Uterus (tissue), 4 donors: ENCODE results near the gene NOS1AP. TPM values are rescaled to one million over a fixed set of nuclear protein-coding genes. Genes with fewer than 3 reads are reported as not detected.
"Not testable (repeated sequence)": the region's sequence is repeated elsewhere in the genome, so short reads cannot be mapped to it uniquely, and the experiment has no call there.

Source experiments
- DNase-seq, 2 donors: peaks; one replicate each; pipeline ENCODE4 v3.0.0-alpha.2; 2019 to 2020
- H3K27ac ChIP-seq, 2 donors: fragments of 200-600 bp; sonication (generic); 1 replicate in 1 of 2; 2 replicates in 1 of 2; pipeline ENCODE4 v1.5.1; 2016 to 2018
- H3K27me3 ChIP-seq, 2 donors: fragments of 200-600 bp; sonication (generic); one replicate each; pipeline ENCODE4 v1.5.1; 2018 to 2019; ENCODE audit warnings: control low read depth in 1 of 2
- H3K36me3 ChIP-seq, 2 donors: fragments of 200-600 bp; sonication (generic); one replicate each; pipeline ENCODE4 v1.5.1; 2019; ENCODE audit warnings: control low read depth in 1 of 2
- H3K4me1 ChIP-seq, 2 donors: fragments of 200-600 bp; sonication (generic); one replicate each; pipeline ENCODE4 v1.5.1; 2018 to 2019; ENCODE audit warnings: control low read depth in 1 of 2
- H3K4me3 ChIP-seq, 2 donors: fragments of 200-600 bp; sonication (generic); 1 replicate in 1 of 2; 2 replicates in 1 of 2; pipeline ENCODE4 v1.5.1; 2018 to 2019; ENCODE audit warnings: mild to moderate bottlenecking in 1 of 2
- H3K9me3 ChIP-seq, 2 donors: fragments of 200-600 bp; sonication (generic); one replicate each; pipeline ENCODE4 v1.5.1; 2019; ENCODE audit warnings: control low read depth in 1 of 2
- CTCF ChIP-seq, 4 experiments: fragments of 200-600 bp in 2 of 4; fragments of 450-650 bp in 2 of 4; sonication (generic) in 2 of 4; IDR thresholded peaks; one replicate each; pipeline ENCODE4 v1.5.1; 2016 to 2019; ENCODE audit warnings: antibody characterized with exemption in 4 of 4, mild to moderate bottlenecking in 2 of 4, moderate library complexity in 1 of 4
- POLR2A ChIP-seq, 2 donors: fragments of 450-650 bp; IDR thresholded peaks; one replicate each; pipeline ENCODE4 v1.6.1; 2016; ENCODE audit warnings: antibody characterized with exemption in 2 of 2, mild to moderate bottlenecking in 1 of 2, moderate library complexity in 1 of 2
- intact Hi-C: fragments of 100-400 bp; cut with DNase I; formaldehyde crosslinking; loops from one replicate; pipeline ENCODE4 v1.15.1; 2023; ENCODE audit warnings: low total_unique reads
- microRNA counts, 2 donors: library from miRNA; unstranded; fragments of <30 nt; microRNA quantifications; one replicate each; lab custom pipeline; 2016 to 2017
- microRNA-seq: library from miRNA; unstranded; fragments of <30 nt; microRNA quantifications from one replicate; pipeline ENCODE4, GENCODE V29; 2016; ENCODE audit warnings: borderline microRNAs expressed, borderline replicate concordance
- small RNA-seq: library from RNA; depleted of rRNA; stranded (forward); fragments of <200 nt; gene quantifications from one replicate; pipeline ENCODE3, GENCODE V24; 2016
- total RNA-seq, 4 donors: library from RNA; depleted of rRNA in 3 of 4; stranded (reverse); fragments of >200 nt in 3 of 4; gene quantifications; one replicate each; pipeline versions ENCODE4 v1.1.0 to v1.2.4, GENCODE V29; 2014 to 2023
- donor health status: DM: yes; HTN: yes; CAD: no.

The NOS1AP gene
- total RNA-seq, 4 donors from 2014 or later: under 0.01 to 5.3 (median 1.9) TPM; not detected in 1

GRCh38 chr1:162416909-162417308, 347.4 kb downstream of the NOS1AP start:
- no peaks in the 10 kb centered on the region for H3K9me3 ChIP-seq
- H3K4me3 ChIP-seq: no peak overlapping the region
- H3K36me3 ChIP-seq: no peaks in the 10 kb centered on the region
- TF ChIP-seq CTCF (IDR thresholded peaks at IDR 0.05) (no peak), POLR2A (IDR thresholded peaks at IDR 0.05) (no peak)
- no peak overlapping the region for H3K27ac ChIP-seq
- intact Hi-C loops: no loop called here
- H3K27me3 ChIP-seq: no peaks in the 10 kb centered on the region
- no peak for DNase-seq
- no peaks in the 10 kb centered on the region for H3K4me1 ChIP-seq

GRCh38 chr1:162417650-162418049, 348.2 kb downstream of the NOS1AP start:
- no peak overlapping the region for H3K4me3 ChIP-seq
- no peaks in the 10 kb centered on the region for H3K36me3 ChIP-seq
- TF ChIP-seq POLR2A (IDR thresholded peaks at IDR 0.05): no peak
- no peak for TF ChIP-seq CTCF (IDR thresholded peaks at IDR 0.05)
- H3K27ac ChIP-seq: no peak overlapping the region
- no peak for DNase-seq
- H3K9me3 ChIP-seq: no peaks in the 10 kb centered on the region
- no peaks in the 10 kb centered on the region for H3K4me1 ChIP-seq
- H3K27me3 ChIP-seq: no peaks in the 10 kb centered on the region
- intact Hi-C loops: no loop called here

- H3K36me3 ChIP-seq, H3K27me3 ChIP-seq, DNase-seq, H3K4me1 ChIP-seq, H3K27ac ChIP-seq, H3K4me3 ChIP-seq, H3K9me3 ChIP-seq, intact Hi-C loops: not testable (repeated sequence)
Observed at GRCh38 chr1:162418584-162418983, 349.1 kb downstream of the NOS1AP start.

- DNase-seq, H3K36me3 ChIP-seq, intact Hi-C loops, H3K27ac ChIP-seq, H3K4me3 ChIP-seq, H3K4me1 ChIP-seq, H3K27me3 ChIP-seq, H3K9me3 ChIP-seq: not testable (repeated sequence)
Observed at GRCh38 chr1:162419450-162419931, 350.0 kb downstream of the NOS1AP start.

MicroRNAs within 50 kb of the gene (microRNA counts, 767-probe panel; counts per million panel counts)
- microRNA hsa-miR-556-3p (lab: Ali Mortazavi, UCI) (0 counts per million in 2 donors), microRNA hsa-miR-556-5p (lab: Ali Mortazavi, UCI) (0 counts per million in 2 donors)

Small RNA genes lying within 50 kb of the gene (microRNA-seq; reads per million reads assigned to microRNA genes)
- not detected for gene MIR4654
- gene MIR556: not detected

Small RNA genes lying within 50 kb of the gene (small RNA-seq; reads per million reads assigned to genes)
- gene MIR4654: not detected
- gene MIR556: not detected
- gene RNA5SP61: not detected

Other genes starting within 250 kb of the NOS1AP start
- 10 to 100 TPM in 3 of 4 donors, 1 to 10 TPM in 1; 8.5 to 38.4 (median 12.9) TPM for gene OLFML2B, start 45.8 kb upstream of the NOS1AP start, total RNA-seq